NCI-H2227 (cell line): ENCODE data around the gene PARP12.
"Not testable (repeated sequence)": the region's sequence is repeated elsewhere in the genome, so short reads cannot be mapped to it uniquely, and the experiment has no call there.

Experiments used
- DNase-seq: peaks from one replicate; lab custom pipeline; 2025; ENCODE audit not compliant: unreplicated experiment; lab: John Stamatoyannopoulos, UW

PARP12 gene, protein sequence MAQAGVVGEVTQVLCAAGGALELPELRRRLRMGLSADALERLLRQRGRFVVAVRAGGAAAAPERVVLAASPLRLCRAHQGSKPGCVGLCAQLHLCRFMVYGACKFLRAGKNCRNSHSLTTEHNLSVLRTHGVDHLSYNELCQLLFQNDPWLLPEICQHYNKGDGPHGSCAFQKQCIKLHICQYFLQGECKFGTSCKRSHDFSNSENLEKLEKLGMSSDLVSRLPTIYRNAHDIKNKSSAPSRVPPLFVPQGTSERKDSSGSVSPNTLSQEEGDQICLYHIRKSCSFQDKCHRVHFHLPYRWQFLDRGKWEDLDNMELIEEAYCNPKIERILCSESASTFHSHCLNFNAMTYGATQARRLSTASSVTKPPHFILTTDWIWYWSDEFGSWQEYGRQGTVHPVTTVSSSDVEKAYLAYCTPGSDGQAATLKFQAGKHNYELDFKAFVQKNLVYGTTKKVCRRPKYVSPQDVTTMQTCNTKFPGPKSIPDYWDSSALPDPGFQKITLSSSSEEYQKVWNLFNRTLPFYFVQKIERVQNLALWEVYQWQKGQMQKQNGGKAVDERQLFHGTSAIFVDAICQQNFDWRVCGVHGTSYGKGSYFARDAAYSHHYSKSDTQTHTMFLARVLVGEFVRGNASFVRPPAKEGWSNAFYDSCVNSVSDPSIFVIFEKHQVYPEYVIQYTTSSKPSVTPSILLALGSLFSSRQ

DNA sequence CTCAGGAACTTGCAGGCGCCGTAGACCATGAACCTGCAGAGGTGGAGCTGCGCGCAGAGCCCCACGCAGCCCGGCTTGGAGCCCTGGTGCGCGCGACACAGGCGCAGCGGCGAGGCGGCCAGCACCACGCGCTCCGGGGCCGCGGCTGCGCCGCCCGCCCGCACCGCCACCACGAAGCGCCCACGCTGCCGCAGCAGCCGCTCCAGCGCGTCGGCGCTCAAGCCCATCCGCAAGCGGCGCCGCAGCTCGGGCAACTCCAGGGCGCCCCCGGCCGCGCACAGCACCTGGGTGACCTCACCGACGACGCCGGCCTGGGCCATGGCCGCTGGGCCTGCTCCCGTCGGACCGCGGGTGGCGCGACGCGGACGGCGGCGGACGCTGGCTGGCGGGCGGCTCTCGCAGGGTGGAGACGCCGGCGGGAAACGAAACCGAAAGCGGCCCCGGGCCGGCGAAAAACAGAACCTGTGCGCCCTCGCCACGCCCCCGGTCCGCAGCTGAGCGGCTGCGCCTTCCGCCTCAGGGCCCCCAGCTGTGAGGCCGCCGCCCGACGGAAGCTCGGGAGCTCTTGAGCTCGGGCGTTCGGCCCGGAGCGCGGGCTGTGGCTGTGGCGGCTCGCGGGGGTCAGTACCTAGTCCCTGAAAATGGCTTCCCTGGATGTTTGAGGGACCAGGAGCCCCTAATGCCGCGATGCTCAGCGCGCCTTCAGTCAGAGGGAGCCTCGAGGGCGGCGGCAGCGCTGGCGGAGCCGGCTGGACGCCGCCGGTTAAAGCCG is at the start of gene PARP12:
TSS of gene PARP12 (minus strand) at position 424 of the 772 bp plus-strand sequence. CDS start at position 320, 104 bp downstream.
- DNase-seq, result peak; percentile 87

DNA sequence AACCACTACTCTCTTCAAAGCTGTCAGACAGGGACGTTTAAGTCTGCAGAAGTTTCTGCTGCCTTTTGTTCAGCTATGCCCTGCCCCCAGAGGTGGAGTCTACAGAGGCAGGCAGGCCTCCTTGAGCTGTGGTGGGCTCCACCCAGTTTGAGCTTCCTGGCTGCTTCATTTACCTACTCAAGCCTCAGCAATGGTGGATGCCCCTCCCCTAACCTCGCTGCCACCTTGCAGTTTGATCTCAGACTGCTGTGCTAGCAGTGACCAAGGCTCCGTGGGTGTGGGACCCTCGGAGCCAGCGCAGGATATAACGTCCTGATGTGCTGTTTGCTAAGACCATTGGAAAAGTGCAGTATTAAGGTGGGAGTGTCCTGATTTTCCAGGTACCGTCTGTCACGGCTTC is 46.0 kb upstream of the PARP12 start:
- not testable (repeated sequence) for DNase-seq

DNA sequence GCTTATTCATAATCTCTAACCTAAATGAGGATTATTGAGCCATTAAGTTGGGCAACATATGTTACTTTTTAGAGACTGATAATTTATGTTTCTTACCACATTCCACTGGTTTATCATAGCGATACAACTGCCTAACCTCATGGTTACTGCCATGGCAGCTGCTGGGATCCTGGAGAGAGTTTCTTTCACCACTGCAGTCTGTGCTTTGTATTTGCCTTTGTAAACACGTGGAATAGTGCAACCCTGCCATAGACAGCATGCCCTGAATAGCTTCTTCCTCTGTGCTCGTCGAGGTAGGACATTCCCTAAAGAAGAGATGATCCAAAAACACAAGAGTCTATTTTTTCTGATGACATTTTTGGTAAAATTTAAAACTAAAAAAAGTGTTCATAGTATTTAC is 33.7 kb upstream of the PARP12 start:
- no peak for DNase-seq

DNA sequence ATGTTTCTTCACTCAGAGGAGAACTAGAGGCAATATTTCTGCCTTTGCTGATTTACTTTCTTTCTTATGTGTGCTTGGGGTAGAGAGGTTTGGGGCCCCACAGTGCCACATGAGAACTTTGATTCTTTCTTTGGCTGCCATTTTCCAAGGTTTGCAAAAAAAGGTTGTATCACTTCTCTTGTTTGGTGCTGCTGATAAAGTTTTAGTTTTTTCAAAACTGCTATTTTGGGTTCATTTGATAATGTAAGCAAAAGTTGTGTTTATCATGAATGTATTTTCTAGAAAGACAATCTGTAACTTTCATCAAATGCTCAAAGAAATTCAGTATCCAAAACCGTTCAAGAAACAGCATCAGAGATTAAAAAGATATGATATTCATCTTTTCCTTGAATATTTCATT is 30.6 kb upstream of the PARP12 start:
- no peak for DNase-seq

DNA sequence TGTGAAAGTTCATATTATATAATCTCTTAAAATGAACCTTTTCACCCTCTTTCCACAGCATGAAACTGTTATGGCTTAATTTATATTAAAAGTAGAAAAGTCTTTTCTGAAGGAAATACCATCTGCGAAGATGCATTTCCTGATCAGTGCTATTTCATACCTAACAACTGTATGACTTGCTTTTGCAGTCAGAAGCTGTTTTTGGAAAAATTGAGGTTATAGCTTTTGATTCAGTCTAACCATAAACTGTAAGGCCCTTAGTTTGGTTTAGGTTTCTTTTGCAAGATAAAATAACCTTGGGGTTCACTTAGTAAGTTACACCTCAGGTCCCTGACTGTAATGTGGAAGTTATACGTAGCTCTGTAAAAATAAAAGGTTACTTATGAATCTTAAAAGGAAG is 22.7 kb upstream of the PARP12 start:
- DNase-seq, result no peak

DNA sequence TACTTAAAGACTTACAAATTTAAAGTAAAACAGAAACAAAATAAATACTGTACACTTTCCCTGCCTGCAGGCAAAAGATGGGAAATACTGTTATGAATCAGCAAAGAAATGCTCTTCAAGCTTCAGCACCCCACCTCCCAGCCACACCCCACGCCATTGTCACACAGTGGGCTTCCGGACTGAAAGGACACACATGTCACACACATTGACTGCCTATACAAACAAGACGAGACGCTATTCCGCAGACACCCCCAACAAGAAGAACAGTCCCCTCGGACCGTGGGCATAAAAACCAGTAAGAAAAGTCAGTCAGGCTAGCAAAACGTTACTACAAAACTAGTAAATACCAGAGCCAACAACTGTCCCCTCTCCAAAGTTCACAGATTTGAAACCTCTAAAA is 22.2 kb upstream of the PARP12 start:
- DNase-seq, result no peak

DNA sequence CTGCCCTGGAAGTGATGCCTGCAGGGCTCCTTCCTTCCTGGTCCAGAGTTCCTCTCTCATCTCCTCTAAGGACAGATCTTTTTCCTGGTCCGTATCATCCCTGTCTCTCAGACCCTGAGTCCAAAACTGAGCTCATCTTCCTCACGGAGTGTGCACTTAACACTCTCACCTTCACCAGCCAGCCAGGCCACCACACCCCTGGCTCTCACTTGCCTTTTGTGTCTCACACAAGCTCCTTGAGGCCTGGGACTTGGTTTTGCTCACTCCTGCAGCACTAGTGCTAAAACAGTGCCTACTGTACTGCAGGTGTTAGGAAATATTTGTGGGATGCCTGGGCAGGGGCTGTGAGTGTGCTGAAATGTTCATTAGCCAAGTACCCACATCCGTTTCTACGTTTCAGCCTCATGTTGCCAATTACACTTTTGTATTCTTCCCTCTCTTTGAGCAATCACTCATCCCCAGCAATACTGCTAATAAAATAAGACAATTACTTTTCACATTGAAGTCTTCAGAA is 21.4 kb upstream of the PARP12 start:
- no peak for DNase-seq

DNA sequence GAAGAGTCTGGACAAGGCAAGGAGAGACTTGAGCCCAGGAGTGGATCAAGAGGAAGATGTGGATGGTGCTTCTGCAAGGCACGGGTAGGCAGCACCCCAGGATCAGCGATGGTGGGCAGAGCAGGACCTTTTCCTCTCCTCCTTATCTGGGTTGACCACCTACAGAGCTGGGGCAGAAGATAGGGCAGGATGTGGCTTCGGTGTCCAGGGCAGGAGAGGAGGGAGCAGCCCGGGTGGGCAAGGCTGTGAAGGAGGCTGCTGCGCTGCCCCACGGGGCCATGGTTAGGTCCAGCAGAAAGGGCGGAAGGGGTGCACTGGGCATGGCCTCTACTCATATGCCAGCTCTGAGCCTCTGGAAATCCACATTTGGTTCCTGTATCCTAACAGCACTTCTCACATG is 20.0 kb upstream of the PARP12 start:
- DNase-seq, result no peak

DNA sequence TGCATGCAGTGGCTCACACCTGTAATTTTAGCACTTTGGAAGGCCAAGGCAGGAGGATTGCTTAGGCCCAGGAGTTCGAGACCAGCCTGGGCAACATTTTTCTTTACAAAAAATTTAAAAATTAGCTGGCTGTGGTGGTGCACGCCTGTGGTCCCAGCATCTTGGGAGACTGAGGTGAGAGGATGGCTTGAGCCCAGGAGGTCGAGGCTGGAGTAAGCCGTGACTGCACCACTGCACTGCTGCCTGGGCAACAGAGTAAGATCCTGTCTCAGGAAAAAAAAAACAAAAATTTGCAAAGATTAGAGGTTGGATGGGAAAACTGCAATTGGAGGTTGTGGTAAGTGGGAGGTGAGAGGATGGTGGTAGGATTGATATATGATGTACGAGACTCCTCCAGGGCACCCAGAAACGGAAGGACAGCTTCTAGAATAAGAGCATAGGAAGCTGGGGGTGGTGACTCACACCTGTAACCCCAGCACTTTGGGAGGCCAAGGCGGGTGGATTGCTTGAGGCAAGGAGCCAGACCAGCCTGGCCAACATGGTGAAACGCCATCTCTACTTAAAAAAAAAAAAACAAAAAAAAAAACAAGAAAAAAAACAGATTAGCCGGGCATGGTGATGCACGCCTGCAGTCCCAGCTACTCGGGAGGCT is 19.1 kb upstream of the PARP12 start:
- no peak for DNase-seq

DNA sequence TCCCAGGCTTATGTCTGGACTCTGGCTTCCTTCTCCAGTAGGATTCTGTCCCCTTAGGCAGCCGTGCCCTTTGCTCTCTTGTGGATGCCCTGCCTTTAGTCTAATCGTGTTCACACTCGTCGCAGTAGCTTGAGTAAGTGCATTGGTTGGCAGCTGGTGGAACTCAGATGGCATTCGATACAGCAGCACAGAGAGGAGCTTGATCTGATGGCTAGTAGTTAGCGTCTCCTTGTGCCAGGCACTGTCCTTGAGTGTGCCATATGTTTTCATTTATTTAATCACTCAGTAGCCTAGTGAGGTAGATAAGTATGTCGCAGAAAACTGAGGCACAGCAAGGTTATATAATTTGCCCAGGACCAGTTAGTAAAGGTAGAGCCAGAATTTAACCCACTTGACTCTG is 18.2 kb upstream of the PARP12 start:
- DNase-seq, result no peak

DNA sequence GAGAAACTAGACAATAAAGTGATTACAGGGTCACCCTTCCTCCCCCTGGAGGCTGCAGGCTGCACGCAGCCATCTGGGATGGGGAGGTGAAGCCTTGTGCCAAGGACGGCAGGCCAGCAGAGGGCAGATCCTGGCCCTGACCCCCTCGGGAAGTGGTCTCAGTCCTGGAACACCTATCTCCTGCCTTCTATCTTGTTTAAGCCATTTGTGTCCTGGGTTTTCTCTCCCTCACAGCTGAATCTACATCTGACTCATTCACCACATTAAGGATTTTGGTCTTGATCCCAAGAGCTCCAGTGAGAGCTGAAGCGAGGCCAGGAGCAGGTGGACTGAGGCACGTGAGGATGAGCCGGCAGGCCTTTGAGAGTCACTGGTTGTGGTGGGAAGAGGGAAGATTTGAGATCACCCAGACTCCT is 16.4 kb upstream of the PARP12 start:
- DNase-seq, result no peak

DNA sequence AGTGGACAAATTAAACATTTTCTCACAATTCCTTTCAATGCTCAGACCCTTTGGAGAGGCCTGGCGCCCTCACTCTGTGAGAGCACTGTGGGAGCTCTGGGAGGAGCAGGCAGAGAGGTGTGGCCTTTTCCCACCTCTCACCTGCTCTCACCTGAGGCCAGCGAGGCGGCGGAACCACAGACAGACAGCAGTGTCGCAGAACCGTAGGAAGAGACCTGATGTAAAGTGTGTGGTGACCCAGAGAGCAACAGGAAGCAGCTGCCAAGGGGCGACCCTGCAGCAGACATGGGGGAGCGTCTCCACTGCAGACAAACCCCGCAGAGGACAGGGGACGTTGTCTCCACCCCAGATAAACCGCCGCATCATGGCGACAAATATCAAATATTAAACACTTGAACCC is 15.6 kb upstream of the PARP12 start:
- no peak for DNase-seq

DNA sequence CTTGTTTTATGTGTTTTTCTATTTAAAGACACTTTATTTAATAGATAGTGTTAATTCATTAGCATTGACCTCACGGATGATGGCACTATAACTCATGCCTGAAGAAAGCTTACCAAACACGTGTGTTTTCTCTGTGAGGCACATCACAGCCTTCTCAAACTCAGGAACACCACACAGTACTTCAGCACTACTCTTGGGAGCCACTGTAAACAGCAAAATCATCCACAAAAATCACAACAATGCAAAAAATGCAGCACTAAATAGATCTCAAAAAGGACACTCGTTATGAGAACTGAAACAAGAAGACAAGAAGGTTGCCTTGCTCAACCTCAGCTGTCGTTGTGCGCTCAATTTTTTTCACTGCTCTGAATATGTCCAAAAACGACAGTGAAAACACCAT is 12.0 kb upstream of the PARP12 start:
- no peak for DNase-seq

DNA sequence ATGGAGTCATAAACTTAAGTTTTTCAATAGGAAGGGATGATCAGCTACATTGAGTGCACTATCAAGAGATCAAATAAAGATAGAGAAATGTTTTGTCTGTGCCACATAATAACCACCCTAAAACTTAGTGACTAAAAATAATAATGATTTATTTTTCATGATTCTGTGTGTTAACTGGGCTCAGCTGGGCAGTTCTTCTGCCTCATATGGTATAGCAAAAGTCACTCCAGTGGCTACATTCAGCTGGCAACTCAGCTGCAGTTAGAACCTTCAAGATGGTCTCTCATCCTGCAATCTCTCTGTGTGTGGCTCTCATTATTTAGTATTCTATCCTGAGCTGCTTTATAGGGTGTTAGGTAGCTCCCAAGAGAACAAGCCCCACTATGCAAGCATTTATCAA is 7.8 kb upstream of the PARP12 start:
- DNase-seq, result no peak

DNA sequence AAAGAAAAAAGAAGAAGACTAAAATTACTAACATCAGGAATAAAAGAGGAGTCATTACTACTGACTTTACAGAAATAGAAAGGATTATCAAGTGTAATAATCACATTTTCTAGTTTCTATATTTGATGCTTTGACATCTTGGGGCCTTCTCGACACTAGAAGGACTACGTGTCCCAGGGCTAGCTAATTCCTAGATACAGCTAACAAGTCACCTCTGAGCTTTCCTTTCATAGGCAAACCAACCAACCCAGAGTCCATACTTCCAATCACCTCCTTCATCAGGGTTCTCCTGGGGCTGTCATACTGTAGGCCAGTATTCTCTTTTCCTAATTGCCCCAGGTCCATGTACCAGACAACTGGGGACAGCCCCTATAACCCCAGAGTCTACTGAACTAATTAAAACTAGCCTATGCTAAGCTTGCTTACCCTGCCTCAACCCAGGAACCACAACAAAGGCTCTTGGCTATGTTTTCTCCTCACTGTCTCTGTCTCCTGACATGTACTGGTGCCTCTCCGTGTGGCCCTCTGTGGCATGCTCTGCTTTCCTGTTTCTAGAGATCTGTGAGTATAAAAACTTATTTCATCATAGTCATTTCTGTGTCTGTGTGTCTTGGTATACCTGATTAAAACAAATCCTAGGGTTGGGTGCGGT is 6.7 kb upstream of the PARP12 start:
- DNase-seq, result no peak

DNA sequence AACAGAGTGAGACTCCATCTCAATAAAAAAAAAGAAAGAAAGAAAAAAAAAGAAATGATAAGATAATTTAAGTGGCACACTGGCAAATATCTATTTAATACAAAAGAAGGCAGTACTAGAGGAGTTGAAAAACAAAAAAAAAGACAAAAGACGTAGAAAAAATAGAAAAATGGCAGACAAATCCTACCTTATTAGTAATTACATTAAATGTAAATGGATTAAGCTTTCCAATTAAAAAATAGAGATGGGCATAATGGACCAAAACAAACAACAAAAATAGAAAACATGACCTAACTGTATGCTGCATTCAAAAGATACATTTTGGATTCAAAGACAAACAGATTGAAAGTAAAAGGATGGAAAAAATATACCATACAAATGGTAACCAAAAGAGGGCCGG is 5.3 kb upstream of the PARP12 start:
- no peak for DNase-seq

DNA sequence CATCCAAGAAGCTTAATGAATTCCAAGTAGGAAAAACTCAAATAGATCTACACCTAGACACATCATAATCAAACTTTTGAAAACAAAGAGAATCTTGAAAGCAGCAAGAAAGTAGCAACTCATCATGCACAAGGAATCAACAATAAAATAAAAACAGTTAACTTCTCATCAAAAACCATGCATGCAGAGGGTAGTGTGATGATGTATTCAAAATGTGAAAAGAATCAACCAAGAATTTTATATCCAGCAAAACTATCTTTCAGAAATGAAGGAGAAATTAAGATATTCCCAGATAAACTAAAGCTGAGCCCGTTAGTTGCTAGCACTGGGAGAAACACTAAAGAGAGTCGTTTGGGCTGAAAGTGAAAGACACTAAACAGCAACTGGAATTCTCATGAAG is 4.3 kb upstream of the PARP12 start:
- no peak for DNase-seq

DNA sequence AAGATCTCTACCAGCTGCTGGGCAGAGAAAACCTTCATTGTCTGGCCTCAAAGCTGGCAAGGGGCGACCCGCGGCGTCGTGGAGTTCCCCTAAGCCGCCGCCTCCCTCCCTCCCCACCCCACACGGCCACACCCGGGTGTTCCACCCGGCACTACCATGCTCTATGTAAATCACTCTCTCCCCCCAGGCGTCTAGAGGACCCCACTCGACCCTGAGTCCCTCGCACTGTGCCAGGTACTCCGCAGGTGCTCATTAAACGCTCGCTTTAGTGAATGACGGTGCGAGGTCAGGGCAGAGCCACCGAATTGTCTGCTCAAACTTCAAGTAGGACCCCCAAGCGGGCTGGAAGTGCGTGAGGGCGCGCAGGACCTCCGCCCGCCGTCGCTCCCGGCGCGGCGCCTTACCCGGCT is 628 bp downstream of the PARP12 start:
- peak; percentile 62 for DNase-seq

DNA sequence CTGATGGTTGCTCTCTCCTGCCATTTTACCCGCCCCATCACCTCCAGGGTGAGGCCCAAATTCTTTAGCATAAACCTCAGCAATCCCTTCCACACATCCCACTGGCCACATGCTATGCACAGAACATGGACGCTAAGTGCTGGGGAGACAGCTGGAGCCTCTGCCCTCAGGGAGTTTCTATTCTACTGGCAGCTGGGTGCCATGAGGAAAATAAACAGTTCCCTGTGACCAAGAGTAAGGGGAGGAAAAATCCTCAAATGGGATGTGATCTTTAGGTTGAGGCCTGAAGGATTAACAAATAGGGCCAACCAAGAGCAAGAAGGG is 1.2 kb downstream of the PARP12 start:
- DNase-seq, result no peak

DNA sequence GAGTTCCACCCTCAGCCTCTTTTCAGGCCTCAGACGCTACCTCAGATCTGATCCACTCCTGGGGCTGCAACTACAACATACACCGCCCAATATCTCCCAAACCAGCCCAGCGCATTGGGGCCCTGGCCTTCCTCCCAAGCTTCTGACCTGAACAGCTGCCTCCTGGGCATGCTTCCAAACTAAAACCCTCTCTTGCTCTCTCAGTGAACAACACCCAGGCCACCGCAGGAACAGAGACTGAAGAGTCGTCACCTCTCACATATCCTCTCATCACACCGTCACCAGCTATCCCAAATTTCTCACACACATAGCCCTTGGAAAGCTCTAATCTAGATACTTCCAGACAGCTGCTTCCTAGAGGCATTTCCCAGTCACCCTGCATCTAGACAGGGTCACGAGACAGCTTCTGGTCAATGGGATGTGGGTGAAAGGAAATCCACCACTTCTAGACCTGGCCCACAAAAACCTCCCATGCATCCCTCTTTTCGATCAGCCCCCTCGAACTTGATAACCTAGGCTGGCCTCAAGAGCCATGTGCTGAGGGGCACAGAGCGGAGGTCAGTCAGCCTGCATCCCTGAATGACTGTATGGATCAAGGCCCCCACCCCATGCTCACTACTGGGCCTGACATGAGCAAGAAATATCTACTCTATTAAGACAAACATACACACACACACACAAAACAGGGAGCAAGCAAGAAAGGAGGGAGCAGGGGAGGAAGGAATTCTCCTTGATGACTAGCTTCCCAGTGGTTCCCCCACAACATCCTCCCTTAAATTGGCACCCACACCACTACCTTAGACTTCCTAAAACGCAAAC is 1.8 kb downstream of the PARP12 start:
- no peak for DNase-seq
